Measurements from ENCODE around the gene SLC34A1.

- TF ChIP-seq CTCF (conservative IDR thresholded peaks at IDR 0.05; ENCODE audit: low read length) (no peak), EZH2phosphoT487 (IDR thresholded peaks at IDR 0.05; ENCODE audit: borderline replicate concordance, low read depth, low read length) (no peak)
Observed at GRCh38 chr5:177425196-177425800, 41.1 kb downstream of the SLC34A1 start.

All from OCI-LY7 (cell line).